ENCODE data around the gene PRRC2C.
"Not testable (repeated sequence)": the region's sequence is repeated elsewhere in the genome, so short reads cannot be mapped to it uniquely, and the experiment has no call there.

The PRRC2C gene

GRCh38 chr1:171500803-171501202 lies 15.5 kb downstream of the PRRC2C start:
- no peak for DNase-seq

DNA sequence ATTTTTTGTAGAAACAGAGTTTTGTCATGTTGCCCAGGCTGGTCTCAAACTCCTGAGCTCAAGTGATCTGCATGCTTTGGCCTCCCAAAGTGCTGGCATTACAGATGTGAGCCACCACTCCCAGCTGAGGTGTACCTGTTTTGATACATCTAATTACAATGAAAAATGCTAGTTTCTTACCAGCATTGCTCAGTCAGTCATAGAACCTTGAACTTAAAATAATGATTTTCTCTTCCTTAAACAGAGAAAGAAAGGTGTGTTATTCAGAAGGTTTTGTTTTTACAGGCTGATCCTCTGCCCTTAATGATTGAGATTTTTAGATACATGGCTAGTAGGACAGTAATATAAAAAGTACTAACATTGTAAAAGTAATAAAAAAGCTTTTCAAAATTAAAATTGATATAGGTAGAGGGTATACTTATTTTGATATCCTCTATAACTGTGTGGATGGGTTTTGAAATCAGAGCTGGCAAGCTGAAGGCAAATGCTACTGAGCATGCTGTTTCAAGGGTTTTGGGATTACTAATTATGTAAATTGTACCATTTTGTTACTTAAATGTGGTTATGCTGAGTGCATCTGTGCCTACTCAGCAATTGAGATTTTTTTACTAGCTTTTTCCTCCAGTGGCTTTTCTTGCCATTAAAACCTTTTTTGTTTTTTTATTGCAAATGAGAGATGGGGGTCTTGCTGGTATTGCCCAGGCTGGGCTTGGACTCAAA lies 16.1 kb downstream of the PRRC2C start:
- no peak for DNase-seq

GRCh38 chr1:171506525-171507304 lies 21.4 kb downstream of the PRRC2C start:
- DNase-seq: no peak

DNA sequence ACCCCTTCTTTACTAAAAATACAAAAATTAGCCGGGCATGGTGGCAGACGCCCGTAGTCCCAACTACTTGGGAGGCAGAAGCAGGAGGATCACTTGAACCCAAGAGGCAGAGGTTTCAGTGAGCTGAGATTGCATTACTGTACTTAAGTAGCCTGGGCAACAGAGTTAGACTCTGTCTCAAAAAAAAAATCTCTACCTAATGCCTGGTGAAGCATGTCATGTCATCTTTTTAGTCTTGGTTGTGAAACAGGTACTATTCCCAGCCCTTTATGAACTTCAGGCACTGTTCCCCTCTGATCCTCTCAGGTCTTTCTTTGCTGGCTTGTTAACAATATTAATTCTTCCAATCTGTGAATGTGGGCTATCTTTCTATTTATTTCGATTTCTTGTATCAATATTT lies 22.1 kb downstream of the PRRC2C start:
- DNase-seq: no peak

- no peak for DNase-seq
Observed at GRCh38 chr1:171509191-171509590, 23.9 kb downstream of the PRRC2C start.

DNA sequence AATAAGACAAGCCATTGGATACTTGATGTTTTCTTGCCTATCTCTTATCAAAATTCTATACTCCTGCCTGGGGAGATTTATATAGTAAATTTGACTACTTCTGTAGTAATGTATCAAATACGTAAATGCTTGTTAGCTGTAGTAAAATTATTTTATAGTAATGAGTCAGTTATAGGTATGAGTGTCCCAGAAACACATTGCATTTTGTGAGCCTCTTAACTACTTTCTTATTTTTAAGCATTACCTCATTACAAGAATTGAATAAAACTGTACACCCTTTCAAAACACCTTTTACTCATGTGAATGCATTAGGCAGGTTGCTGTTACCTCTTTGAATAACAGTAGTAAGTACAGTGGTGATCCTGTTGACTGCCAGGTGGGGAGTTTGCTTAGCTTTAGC lies 28.4 kb downstream of the PRRC2C start:
- no peak for DNase-seq

DNA sequence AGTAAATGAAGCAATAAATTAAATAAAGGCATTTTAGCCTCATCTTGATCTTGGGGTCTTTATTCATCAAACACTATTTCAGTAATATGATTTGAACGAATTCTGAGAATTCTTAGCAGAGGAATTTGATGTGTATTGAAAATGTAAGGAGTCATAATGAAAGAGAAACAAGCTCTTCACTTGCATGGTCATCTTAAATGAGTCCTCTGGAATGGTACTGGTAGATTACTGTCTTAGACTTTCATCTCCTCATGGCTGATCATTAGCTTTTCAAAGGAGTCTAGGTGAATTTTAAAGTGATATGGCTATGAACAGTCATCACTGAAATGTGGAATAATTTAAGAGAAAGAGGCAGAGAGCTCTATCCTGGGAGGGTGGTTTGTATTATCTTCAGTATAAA lies 30.0 kb downstream of the PRRC2C start:
- DNase-seq: no peak

DNA sequence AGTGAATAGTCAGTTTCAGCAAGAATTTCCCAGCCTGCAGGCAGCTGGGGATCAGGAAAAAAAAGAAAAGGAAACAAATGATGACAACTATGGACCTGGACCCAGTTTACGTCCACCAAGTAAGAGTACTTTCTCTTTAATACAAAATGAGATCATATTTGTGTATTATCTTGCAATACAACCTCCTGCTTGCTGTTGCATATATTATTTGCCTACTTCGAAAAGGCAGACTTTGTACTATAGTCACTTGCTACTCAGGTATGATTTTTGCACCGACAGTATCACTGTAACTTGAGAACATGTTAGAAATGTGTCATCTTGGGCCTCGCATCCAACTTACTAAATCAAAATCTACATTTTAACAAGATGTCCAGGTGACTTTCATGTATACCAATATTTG lies 30.4 kb downstream of the PRRC2C start:
- no peak for DNase-seq

GRCh38 chr1:171521567-171521966 lies 36.2 kb downstream of the PRRC2C start:
- DNase-seq: no peak

- DNase-seq: peak in 1 of 2 experiments; percentile 15
Observed at GRCh38 chr1:171530676-171531075, 45.3 kb downstream of the PRRC2C start.

DNA sequence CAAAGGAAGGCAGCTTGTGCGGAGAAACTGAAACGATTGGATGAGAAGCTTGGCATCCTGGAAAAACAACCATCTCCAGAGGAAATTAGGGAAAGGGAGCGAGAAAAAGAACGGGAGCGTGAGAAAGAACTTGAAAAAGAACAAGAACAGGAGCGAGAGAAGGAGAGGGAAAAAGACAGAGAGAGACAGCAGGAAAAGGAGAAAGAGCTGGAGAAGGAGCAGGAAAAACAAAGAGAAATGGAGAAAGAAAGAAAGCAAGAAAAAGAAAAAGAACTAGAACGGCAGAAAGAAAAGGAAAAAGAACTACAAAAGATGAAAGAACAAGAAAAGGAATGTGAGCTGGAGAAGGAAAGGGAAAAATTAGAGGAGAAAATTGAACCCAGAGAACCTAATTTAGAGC lies 47.2 kb downstream of the PRRC2C start:
- no peak for DNase-seq

GRCh38 chr1:171545523-171545922 lies 60.2 kb downstream of the PRRC2C start:
- no peak for DNase-seq

GRCh38 chr1:171550050-171550449 lies 64.7 kb downstream of the PRRC2C start:
- no peak for DNase-seq

GRCh38 chr1:171550598-171551100 lies 65.3 kb downstream of the PRRC2C start:
- DNase-seq: not testable (repeated sequence)

- peak in 1 of 2 experiments; percentile 68 for DNase-seq
Observed at GRCh38 chr1:171553960-171554359, 68.6 kb downstream of the PRRC2C start.

- no peak for DNase-seq
Observed at GRCh38 chr1:171563675-171564074, 78.3 kb downstream of the PRRC2C start.

DNA sequence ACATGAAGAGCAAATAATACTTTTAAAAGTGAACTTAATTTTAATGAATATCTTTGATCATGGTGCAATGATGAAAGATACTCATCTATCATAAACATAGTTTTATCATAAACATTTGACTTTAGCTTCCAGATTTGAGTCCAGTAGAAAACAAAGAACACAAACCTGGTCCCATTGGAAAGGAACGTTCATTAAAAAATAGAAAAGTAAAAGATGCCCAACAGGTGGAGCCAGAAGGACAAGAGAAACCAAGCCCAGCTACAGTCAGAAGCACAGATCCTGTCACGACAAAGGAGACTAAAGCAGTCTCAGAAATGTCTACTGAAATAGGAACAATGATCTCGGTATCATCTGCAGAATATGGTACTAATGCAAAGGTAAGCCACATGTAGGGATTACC lies 81.1 kb downstream of the PRRC2C start:
- peak in 1 of 2 experiments; percentile 13 for DNase-seq

- DNase-seq: no peak
Observed at GRCh38 chr1:171570295-171570694, 85.0 kb downstream of the PRRC2C start.

DNA sequence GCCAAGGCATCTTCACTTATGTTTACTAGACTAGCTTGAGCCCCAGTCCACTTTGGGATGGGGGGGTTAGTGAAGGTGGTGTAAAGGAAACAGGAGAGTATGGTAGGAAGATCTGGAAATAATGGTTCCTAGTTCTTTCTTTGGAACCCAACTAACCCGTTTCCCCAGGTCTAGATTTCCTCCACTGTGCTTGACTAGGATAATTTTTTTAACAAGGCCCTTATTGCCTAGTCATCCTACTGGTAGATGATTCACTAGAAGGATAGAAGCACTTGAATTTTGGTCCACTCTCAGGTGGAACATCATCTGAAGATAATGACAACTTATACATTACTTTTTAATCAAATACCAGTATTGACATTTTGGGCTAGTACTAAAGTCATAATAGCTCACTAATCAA lies 90.8 kb downstream of the PRRC2C start:
- DNase-seq: no peak

- no peak for DNase-seq
Observed at GRCh38 chr1:171581226-171581625, 95.9 kb downstream of the PRRC2C start.

DNA sequence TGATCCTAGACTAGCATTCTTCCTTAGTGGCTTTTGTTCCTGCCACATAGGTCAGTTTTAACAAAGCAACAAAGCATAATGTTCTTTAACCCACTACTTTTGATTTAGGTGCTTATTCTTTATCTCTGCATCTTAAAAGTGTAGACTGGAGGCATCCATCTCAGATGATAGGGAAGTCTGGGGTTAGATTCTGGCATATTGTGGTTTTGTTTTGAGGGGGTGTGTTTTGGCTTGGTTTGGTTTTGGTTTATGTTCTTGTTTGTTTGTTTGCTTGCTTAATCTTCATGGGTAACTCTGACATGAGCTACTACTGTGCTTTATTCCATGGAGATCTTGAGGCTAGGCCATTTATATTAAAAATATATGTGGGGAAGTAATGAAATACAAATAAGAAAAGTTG lies 96.4 kb downstream of the PRRC2C start:
- no peak for DNase-seq

- no peak for DNase-seq
Observed at GRCh38 chr1:171582589-171582988, 97.3 kb downstream of the PRRC2C start.

- DNase-seq: no peak
Observed at GRCh38 chr1:171583591-171584201, 98.4 kb downstream of the PRRC2C start.

DNA sequence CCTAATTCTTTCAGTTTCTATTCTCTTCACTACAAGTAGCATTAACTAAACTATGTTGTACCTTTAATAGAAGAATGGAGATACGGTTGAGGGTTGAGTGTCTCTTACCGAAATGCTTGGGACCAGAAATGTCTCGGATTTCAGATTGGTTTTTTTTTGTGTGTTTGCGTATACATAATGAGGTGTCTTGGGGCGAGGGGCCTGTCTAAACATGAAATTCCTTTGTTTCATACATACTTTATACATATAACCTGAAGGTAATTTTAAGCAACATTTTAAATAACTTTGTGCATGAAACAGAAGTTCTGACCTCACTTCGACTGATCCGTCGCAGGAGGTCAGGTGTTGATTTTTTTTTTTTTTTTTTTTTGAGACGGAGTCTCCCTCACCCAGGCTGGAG lies 100.4 kb downstream of the PRRC2C start:
- DNase-seq: no peak

Data from NCI-H446 (cell line).